ENCODE measurements around the gene ROBO4. TPM values are rescaled to one million over a fixed set of nuclear protein-coding genes. Genes with fewer than 3 reads are reported as not detected.
A peak's percentile ranks its signal among the peaks of the same experiment; 100 is the strongest.

ROBO4 gene
- total and polyA plus RNA-seq, 4 donors, result 6.5 to 23.6 (median 18.5) TPM

DNA sequence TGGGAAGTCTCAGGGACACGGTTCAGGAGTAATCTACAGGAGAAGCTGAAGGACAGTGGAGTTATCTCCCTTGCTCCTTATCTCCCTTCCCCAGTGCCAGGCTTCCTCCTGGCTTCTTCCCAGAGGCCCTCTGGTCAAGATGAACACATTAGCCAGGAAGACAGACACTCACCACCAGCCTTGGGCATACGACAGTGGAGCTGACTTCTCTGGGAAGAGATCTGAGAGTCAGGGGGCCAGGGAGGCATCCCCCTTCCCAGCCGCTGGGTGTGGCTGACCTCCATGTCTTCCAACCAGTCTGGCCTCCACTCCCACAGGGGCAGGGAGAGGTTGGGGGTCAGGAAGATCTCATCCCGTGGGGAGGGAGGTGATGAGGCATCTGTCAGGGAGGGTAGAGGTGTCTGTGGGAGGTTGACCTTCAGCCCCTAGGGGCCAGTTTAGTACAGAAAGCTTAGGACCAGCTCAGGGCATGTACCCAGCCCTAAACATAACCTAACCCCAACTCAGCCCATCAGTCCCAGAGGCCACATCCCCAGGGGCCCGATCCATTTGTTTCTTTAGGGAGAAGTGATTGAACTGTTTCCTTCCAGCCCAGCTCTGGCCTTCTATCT, 12.7 kb downstream of the ROBO4 start:
- no peak for DNase-seq (ENCODE audit: low read depth in 4 of 6, low spot score in 6 of 6)
- Histone ChIP-seq H3K9me3 (ENCODE audit: control insufficient read depth, insufficient read depth, low read length) (no peaks in the 10 kb centered on the region), H3K4me1 (ENCODE audit: control insufficient read depth, insufficient read depth, low read length) (peaks cover 4% of the 10 kb centered on the region), H3K4me3 (ENCODE audit: low read depth, low read length) (no peak overlapping the region), H3K36me3 (ENCODE audit: control insufficient read depth, insufficient read depth, low read length) (peaks cover 6% of the 10 kb centered on the region), H3K27me3 (ENCODE audit: control insufficient read depth, insufficient read depth, low read length) (no peaks in the 10 kb centered on the region), H3K27ac (ENCODE audit: low read depth, low read length) (no peak overlapping the region)
- WGBS (ENCODE audit: insufficient coverage), result 83% methylated on average over 1 of the region's 5 CpGs

DNA sequence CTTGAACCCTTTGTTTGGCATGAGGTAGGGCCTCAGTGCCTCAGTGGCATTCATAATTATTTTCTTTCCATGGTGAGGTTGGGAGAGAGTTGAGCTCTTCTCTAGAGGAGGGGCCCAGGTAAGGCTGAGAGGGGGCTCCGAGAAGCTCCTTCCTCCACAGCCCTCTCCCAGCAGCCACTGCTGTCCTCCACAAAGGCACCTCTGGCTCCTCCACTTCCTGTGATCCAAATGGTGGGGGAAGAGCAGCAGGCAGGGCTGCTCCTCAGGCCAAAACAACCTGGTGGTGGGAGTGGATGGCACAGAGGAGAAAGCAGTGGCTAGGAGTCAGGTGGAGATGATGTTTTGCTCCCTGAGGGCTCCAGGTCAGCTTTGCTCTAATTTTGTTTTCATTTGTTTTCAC, 13.3 kb downstream of the ROBO4 start:
- DNase-seq (ENCODE audit: low read depth in 4 of 6, low spot score in 6 of 6), result no peak
- Histone ChIP-seq H3K4me1 (ENCODE audit: control insufficient read depth, insufficient read depth, low read length) (peaks cover 8% of the 10 kb centered on the region), H3K9me3 (ENCODE audit: control insufficient read depth, insufficient read depth, low read length) (no peaks in the 10 kb centered on the region), H3K4me3 (ENCODE audit: low read depth, low read length) (no peak overlapping the region), H3K27me3 (ENCODE audit: control insufficient read depth, insufficient read depth, low read length) (no peaks in the 10 kb centered on the region), H3K36me3 (ENCODE audit: control insufficient read depth, insufficient read depth, low read length) (peaks cover 13% of the 10 kb centered on the region), H3K27ac (ENCODE audit: low read depth, low read length) (no peak overlapping the region)
- WGBS (ENCODE audit: insufficient coverage), result no CpG with 5 or more reads among the region's 1 CpG

DNA sequence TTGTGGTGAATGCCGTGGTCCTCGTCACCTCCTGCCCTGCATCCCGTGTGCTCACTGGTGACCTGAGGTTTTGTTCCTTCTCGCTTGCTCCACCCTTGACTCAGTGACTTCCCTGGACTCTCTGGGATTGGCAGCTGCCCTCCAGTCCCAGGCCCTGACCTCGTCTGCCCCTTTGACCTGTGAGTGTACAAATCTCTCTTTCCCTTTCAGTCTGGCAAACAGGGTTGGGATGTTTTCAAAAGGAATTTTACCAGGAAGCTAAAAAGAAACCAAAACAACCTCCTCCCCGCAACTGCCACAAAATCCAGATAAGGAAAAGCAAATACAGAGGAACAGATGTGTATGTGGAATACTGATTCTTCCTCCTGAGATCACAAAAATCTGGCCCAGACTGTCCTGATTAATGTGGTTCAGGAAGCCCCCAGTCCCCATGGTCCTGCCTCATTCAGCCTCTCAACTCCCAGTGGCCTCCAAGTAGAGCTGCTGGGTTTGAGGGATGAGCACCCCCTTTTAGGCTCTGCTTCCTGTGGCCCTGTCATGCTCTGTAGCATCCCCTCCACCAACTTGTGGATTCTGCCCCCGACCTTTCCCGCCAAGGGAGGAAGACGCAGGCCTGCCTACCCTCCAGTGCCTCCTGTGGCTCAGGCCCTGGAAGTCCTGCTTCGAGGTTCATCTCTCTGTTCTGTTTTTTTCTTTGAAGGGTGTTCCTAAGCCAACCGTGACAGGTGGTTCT, 15.2 kb downstream of the ROBO4 start:
- H3K4me3 ChIP-seq (ENCODE audit: low read depth, low read length), result no peak overlapping the region
- WGBS (ENCODE audit: insufficient coverage), result 63% methylated on average over 8 of the region's 11 CpGs
- peaks cover 26% of the 10 kb centered on the region for H3K4me1 ChIP-seq (ENCODE audit: control insufficient read depth, insufficient read depth, low read length)
- H3K9me3 ChIP-seq (ENCODE audit: control insufficient read depth, insufficient read depth, low read length), result no peaks in the 10 kb centered on the region
- no peak overlapping the region for H3K27ac ChIP-seq (ENCODE audit: low read depth, low read length)
- peaks cover 22% of the 10 kb centered on the region for H3K36me3 ChIP-seq (ENCODE audit: control insufficient read depth, insufficient read depth, low read length)
- H3K27me3 ChIP-seq (ENCODE audit: control insufficient read depth, insufficient read depth, low read length), result no peaks in the 10 kb centered on the region
- DNase-seq (ENCODE audit: low read depth in 4 of 6, low spot score in 6 of 6), result no peak

DNA sequence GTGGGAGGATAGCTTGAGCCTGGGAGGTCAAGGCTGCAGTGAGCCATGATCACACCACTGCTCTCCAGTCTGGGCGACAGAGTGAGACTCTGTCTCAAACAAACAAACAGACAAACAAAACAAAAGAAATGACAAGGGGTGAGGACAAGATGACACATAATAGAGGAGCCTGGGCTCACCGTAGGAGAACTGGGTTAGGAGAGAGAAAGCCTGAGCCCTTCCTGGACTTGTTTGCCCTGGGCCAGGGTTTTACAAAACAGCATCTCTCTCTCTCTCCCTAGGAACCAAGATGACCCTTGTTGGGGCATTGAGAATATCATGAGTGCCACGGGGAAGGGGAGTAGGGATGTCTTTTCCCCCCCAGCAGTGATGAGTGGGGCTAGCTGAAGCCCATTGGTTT, 16.7 kb downstream of the ROBO4 start:
- no peak overlapping the region for H3K4me3 ChIP-seq (ENCODE audit: low read depth, low read length)
- no peak overlapping the region for H3K27ac ChIP-seq (ENCODE audit: low read depth, low read length)
- H3K27me3 ChIP-seq (ENCODE audit: control insufficient read depth, insufficient read depth, low read length), result no peaks in the 10 kb centered on the region
- WGBS (ENCODE audit: insufficient coverage), result 60% methylated on average over 1 of the region's 3 CpGs
- no peaks in the 10 kb centered on the region for H3K9me3 ChIP-seq (ENCODE audit: control insufficient read depth, insufficient read depth, low read length)
- DNase-seq (ENCODE audit: low read depth in 4 of 6, low spot score in 6 of 6), result no peak
- peaks cover 22% of the 10 kb centered on the region for H3K36me3 ChIP-seq (ENCODE audit: control insufficient read depth, insufficient read depth, low read length)
- H3K4me1 ChIP-seq (ENCODE audit: control insufficient read depth, insufficient read depth, low read length), result peaks cover 37% of the 10 kb centered on the region

DNA sequence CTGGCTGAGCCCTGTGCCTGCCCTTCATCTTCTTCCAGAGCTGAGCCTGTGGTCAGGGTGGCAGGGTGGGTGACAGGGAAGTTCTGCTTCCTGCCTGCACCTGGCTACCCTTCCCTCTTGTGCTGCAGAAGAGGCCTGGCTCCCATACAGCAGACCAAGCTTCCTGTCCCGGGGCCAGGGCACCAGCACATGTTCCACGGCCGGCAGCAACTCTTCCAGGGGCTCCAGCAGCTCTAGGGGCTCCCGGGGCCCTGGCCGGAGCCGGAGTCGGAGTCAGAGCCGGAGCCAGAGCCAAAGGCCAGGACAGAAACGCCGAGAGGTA, 17.4 kb downstream of the ROBO4 start:
- Histone ChIP-seq H3K4me1 (ENCODE audit: control insufficient read depth, insufficient read depth, low read length) (peaks cover 44% of the 10 kb centered on the region), H3K4me3 (ENCODE audit: low read depth, low read length) (no peak overlapping the region), H3K9me3 (ENCODE audit: control insufficient read depth, insufficient read depth, low read length) (no peaks in the 10 kb centered on the region), H3K27ac (ENCODE audit: low read depth, low read length) (no peak overlapping the region), H3K27me3 (ENCODE audit: control insufficient read depth, insufficient read depth, low read length) (no peaks in the 10 kb centered on the region), H3K36me3 (ENCODE audit: control insufficient read depth, insufficient read depth, low read length) (peaks cover 22% of the 10 kb centered on the region)
- DNase-seq (ENCODE audit: low read depth in 4 of 6, low spot score in 6 of 6), result no peak
- 86% methylated on average over 10 of the region's 10 CpGs for WGBS (ENCODE audit: insufficient coverage)

DNA sequence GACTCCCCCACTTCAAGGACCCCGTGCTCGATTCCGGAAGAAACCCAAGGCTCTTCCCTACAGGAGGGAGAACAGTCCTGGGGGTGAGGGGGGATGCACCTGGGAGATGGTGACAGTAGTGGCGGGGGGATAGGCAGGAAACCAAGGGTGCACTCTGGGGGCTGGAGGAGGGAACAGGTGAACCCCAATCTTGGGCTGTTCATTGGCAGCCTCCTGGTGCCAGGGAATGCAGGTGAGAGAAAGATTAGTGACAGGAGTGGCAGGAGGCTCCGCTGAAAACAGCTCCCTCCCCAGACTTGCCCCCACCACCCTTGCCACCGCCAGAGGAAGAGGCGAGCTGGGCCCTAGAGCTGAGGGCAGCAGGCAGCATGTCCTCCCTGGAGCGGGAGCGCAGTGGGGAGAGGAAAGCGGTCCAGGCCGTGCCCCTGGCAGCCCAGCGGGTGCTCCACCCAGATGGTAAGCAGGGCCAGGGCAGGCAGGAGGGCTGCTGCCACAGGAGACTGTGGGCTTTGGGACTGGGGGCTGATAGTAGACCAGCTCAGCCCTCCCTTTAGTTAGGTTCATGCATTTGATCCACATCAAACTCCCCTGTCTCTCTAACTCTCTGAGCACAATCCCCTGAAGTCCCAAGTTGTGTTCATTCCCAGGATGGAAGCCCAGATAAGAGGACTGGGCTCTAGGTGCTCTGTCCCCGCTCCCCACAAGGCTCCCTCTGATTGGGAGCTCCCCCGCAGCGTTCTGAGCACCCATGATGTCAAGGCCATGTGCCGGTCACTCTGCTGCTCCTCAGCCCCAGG, 18.0 kb downstream of the ROBO4 start:
- 96% methylated on average over 11 of the region's 16 CpGs for WGBS (ENCODE audit: insufficient coverage)
- Histone ChIP-seq H3K36me3 (ENCODE audit: control insufficient read depth, insufficient read depth, low read length) (peaks cover 22% of the 10 kb centered on the region), H3K4me3 (ENCODE audit: low read depth, low read length) (no peak overlapping the region), H3K9me3 (ENCODE audit: control insufficient read depth, insufficient read depth, low read length) (no peaks in the 10 kb centered on the region), H3K27me3 (ENCODE audit: control insufficient read depth, insufficient read depth, low read length) (no peaks in the 10 kb centered on the region), H3K27ac (ENCODE audit: low read depth, low read length) (no peak overlapping the region), H3K4me1 (ENCODE audit: control insufficient read depth, insufficient read depth, low read length) (peaks cover 45% of the 10 kb centered on the region)
- no peak for DNase-seq (ENCODE audit: low read depth in 4 of 6, low spot score in 6 of 6)

DNA sequence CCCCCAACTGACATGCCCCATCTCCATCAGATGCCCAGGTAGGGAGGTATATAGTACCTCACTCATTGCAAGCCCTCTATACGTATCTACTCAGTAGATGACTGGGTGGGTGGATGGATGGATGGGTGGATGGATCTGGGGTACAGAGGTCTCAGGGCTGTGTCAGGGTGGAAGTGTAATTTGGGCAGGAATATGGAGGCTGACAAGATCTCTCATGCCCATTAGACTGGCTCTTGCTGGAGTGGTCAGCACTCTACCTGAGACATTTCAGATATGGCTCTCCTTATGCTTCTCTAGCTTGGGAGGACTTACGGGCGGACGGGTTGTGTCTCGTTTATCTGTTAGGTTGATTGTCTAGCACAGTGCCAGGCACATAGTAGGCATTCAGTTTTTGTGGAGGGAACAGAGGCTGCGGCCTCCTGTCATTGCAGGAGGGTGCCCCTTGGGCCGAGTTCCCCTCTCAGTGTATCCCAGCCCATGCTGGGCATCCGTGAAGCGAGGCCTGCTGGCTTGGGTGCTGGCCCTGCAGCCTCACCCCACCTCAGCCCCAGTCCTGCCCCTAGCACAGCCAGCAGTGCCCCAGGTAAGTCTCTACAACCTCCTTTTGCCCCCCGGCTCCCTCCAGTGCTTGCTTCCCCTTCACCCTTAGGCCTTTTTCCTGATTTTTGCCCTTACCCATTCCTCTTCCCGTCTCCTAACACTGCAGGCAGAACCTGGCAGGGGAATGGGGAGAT, 18.7 kb downstream of the ROBO4 start:
- no peak for DNase-seq (ENCODE audit: low read depth in 4 of 6, low spot score in 6 of 6)
- H3K27ac ChIP-seq (ENCODE audit: low read depth, low read length), result no peak overlapping the region
- H3K4me3 ChIP-seq (ENCODE audit: low read depth, low read length), result no peak overlapping the region
- peaks cover 22% of the 10 kb centered on the region for H3K36me3 ChIP-seq (ENCODE audit: control insufficient read depth, insufficient read depth, low read length)
- 90% methylated on average over 5 of the region's 11 CpGs for WGBS (ENCODE audit: insufficient coverage)
- H3K27me3 ChIP-seq (ENCODE audit: control insufficient read depth, insufficient read depth, low read length), result no peaks in the 10 kb centered on the region
- no peaks in the 10 kb centered on the region for H3K9me3 ChIP-seq (ENCODE audit: control insufficient read depth, insufficient read depth, low read length)
- H3K4me1 ChIP-seq (ENCODE audit: control insufficient read depth, insufficient read depth, low read length), result peaks cover 45% of the 10 kb centered on the region

DNA sequence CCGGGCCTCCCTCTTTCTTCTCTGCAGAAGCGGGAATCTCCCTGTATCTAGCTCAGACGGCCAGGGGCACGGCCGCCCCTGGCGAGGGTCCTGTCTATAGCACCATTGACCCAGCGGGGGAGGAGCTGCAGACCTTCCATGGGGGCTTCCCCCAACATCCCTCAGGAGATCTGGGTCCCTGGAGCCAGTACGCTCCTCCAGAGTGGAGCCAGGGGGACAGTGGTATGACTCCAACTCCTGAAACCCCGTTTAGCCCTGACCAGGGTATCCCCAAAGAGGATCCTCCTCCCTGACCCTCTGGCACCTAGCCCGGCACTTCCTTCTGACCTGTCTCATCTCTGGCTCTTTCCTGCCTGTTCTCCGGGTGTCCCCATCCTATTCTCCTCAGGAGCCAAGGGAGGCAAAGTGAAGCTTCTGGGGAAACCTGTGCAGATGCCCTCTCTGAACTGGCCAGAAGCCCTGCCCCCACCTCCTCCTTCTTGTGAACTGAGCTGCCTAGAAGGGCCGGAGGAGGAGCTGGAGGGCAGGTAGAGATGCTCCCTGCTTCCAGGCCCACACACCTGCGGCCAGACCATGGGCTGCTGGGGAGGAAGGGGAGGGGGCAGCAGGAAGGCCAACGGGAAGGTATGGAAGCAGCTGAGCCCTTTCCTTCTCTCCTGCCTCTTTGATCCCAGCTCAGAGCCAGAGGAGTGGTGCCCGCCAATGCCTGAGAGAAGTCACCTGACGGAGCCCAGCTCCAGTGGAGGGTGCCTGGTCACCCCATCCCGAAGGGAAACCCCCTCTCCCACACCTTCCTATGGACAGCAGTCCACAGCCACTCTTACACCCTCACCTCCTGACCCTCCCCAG, 19.5 kb downstream of the ROBO4 start:
- Histone ChIP-seq H3K36me3 (ENCODE audit: control insufficient read depth, insufficient read depth, low read length) (peaks cover 22% of the 10 kb centered on the region), H3K9me3 (ENCODE audit: control insufficient read depth, insufficient read depth, low read length) (no peaks in the 10 kb centered on the region), H3K27ac (ENCODE audit: low read depth, low read length) (no peak overlapping the region), H3K4me1 (ENCODE audit: control insufficient read depth, insufficient read depth, low read length) (peaks cover 45% of the 10 kb centered on the region), H3K4me3 (ENCODE audit: low read depth, low read length) (peak overlapping the region; percentile 75), H3K27me3 (ENCODE audit: control insufficient read depth, insufficient read depth, low read length) (peaks cover 2% of the 10 kb centered on the region)
- no peak for DNase-seq (ENCODE audit: low read depth in 4 of 6, low spot score in 6 of 6)
- 78% methylated on average over 9 of the region's 17 CpGs for WGBS (ENCODE audit: insufficient coverage)

DNA sequence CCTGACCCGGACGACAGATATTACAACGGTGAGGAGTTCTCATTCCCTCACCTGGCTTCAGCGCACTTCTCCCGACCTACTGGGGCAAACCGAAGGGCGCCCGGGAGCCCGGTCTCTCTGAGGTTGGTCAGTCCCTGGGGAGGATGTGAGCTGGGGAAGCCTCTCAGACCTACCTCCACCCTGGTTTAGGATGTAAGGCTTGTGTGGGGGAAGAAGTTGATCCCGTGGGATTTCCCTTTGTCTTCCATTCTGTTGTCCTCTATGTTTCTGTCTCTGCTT, 20.1 kb downstream of the ROBO4 start:
- Histone ChIP-seq H3K4me3 (ENCODE audit: low read depth, low read length) (peak overlapping the region; percentile 75), H3K27me3 (ENCODE audit: control insufficient read depth, insufficient read depth, low read length) (peaks cover 8% of the 10 kb centered on the region), H3K36me3 (ENCODE audit: control insufficient read depth, insufficient read depth, low read length) (peaks cover 22% of the 10 kb centered on the region), H3K9me3 (ENCODE audit: control insufficient read depth, insufficient read depth, low read length) (no peaks in the 10 kb centered on the region), H3K4me1 (ENCODE audit: control insufficient read depth, insufficient read depth, low read length) (peaks cover 45% of the 10 kb centered on the region), H3K27ac (ENCODE audit: low read depth, low read length) (no peak overlapping the region)
- DNase-seq (ENCODE audit: low read depth in 4 of 6, low spot score in 6 of 6), result no peak
- 28% methylated on average over 4 of the region's 10 CpGs for WGBS (ENCODE audit: insufficient coverage)

All from spinal cord (tissue), 10 donors.